K562 (cell line): ENCODE results near the gene TUBGCP5. TPM values are rescaled to one million over a fixed set of nuclear protein-coding genes. Genes with fewer than 3 reads are reported as not detected.

ENCODE experiments used
- ATAC-seq: fragments of 200-7000 bp; cut with Tn5 transposase; 3 replicates; pipeline ENCODE4 v1.9.1; 2020; ENCODE audit warnings: moderate library complexity
- BruUV-seq: library from RNA; stranded (reverse); fragments of 400-500 nt; replicated peaks from 2 replicates; lab custom pipeline; 2021; lab: Mats Ljungman, UMichigan
- CTCF ChIA-PET: fragments of 300-600 bp; formaldehyde crosslinking; extraction: SDS; loops from one replicate; lab custom pipeline; 2021; ENCODE audit warnings: low intra/inter-chr PET ratio; lab: Yijun Ruan, JAX
- POLR2A ChIA-PET: fragments of 300-600, 350-650 bp; sonication (Branson Sonifier 250); formaldehyde crosslinking; extraction: SDS; loops from one replicate; lab custom pipeline; 2021; ENCODE audit warnings: antibody characterized with exemption, inconsistent platforms; lab: Yijun Ruan, JAX
- DNase-seq, 4 experiments: peaks; one replicate each; pipeline versions ENCODE4 v3.0.0 to v3.0.0-alpha.2; 2011 to 2018; ENCODE audit warnings: low spot score in 3 of 4, mixed read lengths in 3 of 4; ENCODE audit errors: extremely low read depth in 1 of 4
- FAIRE-seq: peaks from 2 replicates; lab custom pipeline; 2011; peaks lifted over from hg19 to GRCh38; lab: Jason Lieb, UNC
- H2AFZ ChIP-seq: 2 replicates; pipeline ENCODE4 v1.6.0; 2011; ENCODE audit warnings: low read depth, low read length, control low read depth, inconsistent platforms
- H3K27ac ChIP-seq: fragments of 200-600 bp; 3 replicates; pipeline ENCODE4 v1.8.0; 2011; ENCODE audit warnings: low read depth, mild to moderate bottlenecking, control low read depth, inconsistent platforms, low read length, moderate library complexity, mixed read lengths; ENCODE audit errors: extremely low read depth
- H3K27me3 ChIP-seq, 2 experiments: fragments of 300-600 bp in 1 of 2; 2 replicates in 1 of 2; 3 replicates in 1 of 2; pipeline versions ENCODE4 v1.6.0 to v1.8.0; 2011; ENCODE audit warnings: inconsistent platforms in 2 of 2, low read length in 2 of 2, mild to moderate bottlenecking in 1 of 2, mixed read lengths in 1 of 2, moderate library complexity in 1 of 2; ENCODE audit not compliant: control insufficient read depth in 2 of 2, insufficient read depth in 2 of 2
- H3K36me3 ChIP-seq: fragments of 300-600 bp; 3 replicates; pipeline ENCODE4 v1.8.0; 2011; ENCODE audit warnings: mild to moderate bottlenecking, low read length, inconsistent platforms; ENCODE audit not compliant: control insufficient read depth, insufficient read depth
- H3K4me1 ChIP-seq, 2 experiments: fragments of 200-600 bp in 1 of 2; replicated peaks in 1 of 2; 2 replicates in 1 of 2; 3 replicates in 1 of 2; pipeline versions ENCODE4 v1.5.1 to v1.8.0; 2011; ENCODE audit warnings: inconsistent platforms in 2 of 2, low read length in 2 of 2, mild to moderate bottlenecking in 1 of 2, mixed read lengths in 1 of 2, moderate library complexity in 1 of 2; ENCODE audit not compliant: control insufficient read depth in 2 of 2, insufficient read depth in 2 of 2
- H3K4me2 ChIP-seq: 2 replicates; pipeline ENCODE4 v1.6.1; 2011; ENCODE audit warnings: low read length, control low read depth, inconsistent platforms, mixed read lengths; ENCODE audit not compliant: insufficient read depth
- H3K4me3 ChIP-seq: fragments of 200-600 bp; sonication (generic), shearing (Covaris generic); 2 replicates; pipeline ENCODE4 v1.5.1; 2016; ENCODE audit warnings: control low read depth, inconsistent platforms
- H3K79me2 ChIP-seq: fragments of 200-600 bp; 3 replicates; pipeline ENCODE4 v1.8.0; 2011; ENCODE audit warnings: low read length, inconsistent platforms; ENCODE audit not compliant: control insufficient read depth, insufficient read depth
- H3K9ac ChIP-seq, 2 experiments: 2 replicates each; pipeline versions ENCODE4 v1.6.0 to v1.6.1; 2011; ENCODE audit warnings: low read depth in 2 of 2, low read length in 2 of 2, control low read depth in 1 of 2, inconsistent platforms in 1 of 2, mild to moderate bottlenecking in 1 of 2, mixed read lengths in 1 of 2; ENCODE audit not compliant: insufficient read depth in 1 of 2
- H3K9me1 ChIP-seq: one replicate; pipeline ENCODE4 v1.6.0; 2011; ENCODE audit warnings: inconsistent platforms, mild to moderate bottlenecking, low read length, moderate library complexity; ENCODE audit not compliant: control insufficient read depth, insufficient read depth
- H3K9me3 ChIP-seq: replicated peaks from 2 replicates; pipeline ENCODE4 v1.5.1; 2011; ENCODE audit warnings: low read depth, low read length, inconsistent platforms; ENCODE audit not compliant: control insufficient read depth, insufficient read depth
- H4K20me1 ChIP-seq: replicated peaks from 2 replicates; pipeline ENCODE4 v1.6.1; 2011; ENCODE audit warnings: low read length, inconsistent platforms, mixed read lengths; ENCODE audit not compliant: control insufficient read depth, insufficient read depth
- FIP1L1 ChIP-seq: fragments of 200-400 bp; formaldehyde crosslinking; IDR thresholded peaks from 2 replicates; pipeline ENCODE4 v1.6.1; 2018; ENCODE audit warnings: mild to moderate bottlenecking, low read depth, low read length; ENCODE audit not compliant: poor library complexity, severe bottlenecking
- FOXP1 ChIP-seq: sonication (generic); formaldehyde crosslinking; IDR thresholded peaks from 2 replicates; pipeline ENCODE4 v1.8.0; 2022; ENCODE audit warnings: mild to moderate bottlenecking, missing genetic modification reagents
- JUND ChIP-seq, 2 experiments: IDR thresholded peaks; 2 replicates in 1 of 2; 3 replicates in 1 of 2; pipeline ENCODE4 v1.6.1; 2011; ENCODE audit warnings: borderline replicate concordance in 2 of 2, low read depth in 2 of 2, low read length in 2 of 2, improper control_type of control experiment in 1 of 2, missing biosample characterization in 1 of 2, missing genetic modification characterization in 1 of 2, missing genetic modification reagents in 1 of 2
- KAT2B ChIP-seq: IDR thresholded peaks from one replicate; pipeline ENCODE4 v1.6.1; 2012; ENCODE audit warnings: low read depth, mild to moderate bottlenecking, control low read depth, inconsistent platforms, low read length, moderate library complexity
- KAT8 ChIP-seq: fragments of 450-650 bp; IDR thresholded peaks from 2 replicates; pipeline ENCODE4 v1.6.1; 2016; ENCODE audit warnings: low read depth, mild to moderate bottlenecking
- MAFK ChIP-seq: IDR thresholded peaks from 2 replicates; pipeline ENCODE4 v1.6.1; 2011; ENCODE audit warnings: low read length, improper control_type of control experiment
- TCFL5 ChIP-seq: fragments of 250-450 bp; sonication (Bioruptor Pico); conservative IDR thresholded peaks from 2 replicates; pipeline ENCODE4 v1.6.1; 2021; ENCODE audit warnings: mild to moderate bottlenecking, moderate library complexity, matching md5 sums
- ZBTB17 ChIP-seq: fragments of 450-650 bp; formaldehyde crosslinking; IDR thresholded peaks from 2 replicates; pipeline ENCODE4 v1.4.0; 2020; ENCODE audit warnings: mild to moderate bottlenecking
- ZNF384 ChIP-seq: IDR thresholded peaks from 2 replicates; pipeline ENCODE4 v1.6.1; 2012; ENCODE audit warnings: low read depth, low read length, improper control_type of control experiment
- ZNF586 ChIP-seq: fragments of 450-650 bp; formaldehyde crosslinking; conservative IDR thresholded peaks from 2 replicates; pipeline ENCODE4 v1.4.0; 2020; ENCODE audit warnings: mild to moderate bottlenecking, moderate library complexity
- WGBS: fragments of 100-300 bp; shearing (Covaris generic); methylation state at CpG from one replicate; pipeline ENCODE4 v1.1.6; 2016; ENCODE audit warnings: low coverage, mixed read lengths; ENCODE audit not compliant: insufficient coverage; ENCODE audit errors: missing lambda C conversion rate; 5-methylcytosine and 5-hydroxymethylcytosine counted together
- in situ Hi-C: fragments of 300-500 bp; cut with MboI; formaldehyde crosslinking; loops from 4 replicates; pipeline ENCODE4 v1.15.0; 2018; ENCODE audit warnings: inconsistent platforms, mixed read lengths
- intact Hi-C: fragments of 100-400 bp; cut with micrococcal nuclease; formaldehyde crosslinking; loops from 2 replicates; pipeline ENCODE4 v1.14.2; 2022
- polyA plus RNA-seq, 8 experiments: library from polyadenylated mRNA; depleted of rRNA in 4 of 8; stranded (reverse) in 5 of 8; unstranded in 3 of 8; fragments of >200 nt; fragmentation: Nextera tagmentation in 2 of 8; fragmentation: Illumina TruSeq in 1 of 8; extraction: Ambion mirVana in 2 of 8; extraction: Trizol in 1 of 8; gene quantifications; 2 replicates each; pipeline versions ENCODE4 v1.2.1 to v1.2.3, GENCODE V29; 2011 to 2014; ENCODE audit warnings: inconsistent platforms in 1 of 8, missing spikeins in 1 of 8
- total RNA-seq, 7 experiments: library from RNA; depleted of rRNA in 6 of 7; stranded (reverse); fragments of >200 nt in 6 of 7; fragmentation: Illumina TruSeq in 2 of 7; extraction: Trizol in 2 of 7; gene quantifications; 2 replicates each; pipeline versions ENCODE4 v1.2.1 to v1.2.3, GENCODE V29; 2011 to 2021; ENCODE audit warnings: low replicate concordance in 1 of 7
- TF ChIP-seq, protein P1 (sequence below): fragments of 250-450 bp; sonication (Bioruptor Pico); IDR thresholded peaks from 2 replicates; pipeline ENCODE4 v1.5.1; 2021; ENCODE audit warnings: mild to moderate bottlenecking
- TF ChIP-seq, protein P2 (sequence below): sonication (generic); formaldehyde crosslinking; IDR thresholded peaks from 2 replicates; pipeline ENCODE4 v1.8.1; 2022; ENCODE audit warnings: missing genetic modification reagents
- TF ChIP-seq, protein P3 (sequence below): fragments of 450-650 bp; formaldehyde crosslinking; IDR thresholded peaks from 2 replicates; pipeline ENCODE4 v1.4.0; 2020; ENCODE audit warnings: mild to moderate bottlenecking, mixed read lengths

Gene TUBGCP5
- total and polyA plus RNA-seq, 9 of the 15 experiments (the other 6 are each of a cell fraction or from before 2014, with no cell fraction given), result 5.8 to 33.9 (median 23.2) TPM

DNA sequence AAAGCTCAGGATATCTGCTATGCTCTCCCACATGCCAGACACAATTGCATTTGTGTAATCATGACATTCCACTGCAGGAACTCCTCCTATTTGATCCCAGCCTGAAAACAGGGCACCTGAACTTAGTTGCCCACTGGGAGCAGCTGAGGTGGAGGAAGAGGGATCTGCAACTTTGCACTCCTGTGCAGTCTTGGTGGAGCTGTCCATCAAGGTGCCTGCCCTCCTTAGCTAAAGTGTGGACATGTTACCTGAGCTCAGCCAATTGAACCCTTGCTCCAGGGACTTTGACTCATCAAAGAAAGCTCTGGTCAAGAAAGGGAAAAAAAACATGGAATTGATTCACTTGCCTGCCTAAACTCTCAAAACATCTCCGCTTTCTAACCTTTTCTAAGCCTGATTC is 33.3 kb upstream of the TUBGCP5 start:
- no peak overlapping the region for H3K4me2 ChIP-seq
- DNase-seq, result no peak
- H3K9me3 ChIP-seq, result no peaks in the 10 kb centered on the region
- H3K27ac ChIP-seq, result no peak overlapping the region
- no peaks in the 10 kb centered on the region for H3K9me1 ChIP-seq
- no peak for ATAC-seq
- BruUV-seq, result no TSS peak
- 0% methylated on average over 1 of the region's 1 CpG for WGBS
- no peaks in the 10 kb centered on the region for H3K79me2 ChIP-seq
- no peak overlapping the region for H2AFZ ChIP-seq
- H4K20me1 ChIP-seq, result no peaks in the 10 kb centered on the region
- H3K9ac ChIP-seq, result no peak overlapping the region
- intact Hi-C loops (no loop called here), in situ Hi-C loops (no loop called here)
- peaks cover 17 to 23% of the 10 kb centered on the region in 2 experiments; a peak in 4 of 5 replicates for H3K27me3 ChIP-seq
- ChIA-PET CTCF (no interaction called here), POLR2A (no interaction called here)
- H3K36me3 ChIP-seq, result no peaks in the 10 kb centered on the region
- no peak overlapping the region for H3K4me3 ChIP-seq
- peaks cover 0 to 9% of the 10 kb centered on the region in 2 experiments; a peak in 2 of 5 replicates for H3K4me1 ChIP-seq
- no peak for FAIRE-seq
- TF ChIP-seq TCFL5 (CRISPR knock-in tag), result no peak
- TF ChIP-seq ZNF384, result no peak
- no peak for TF ChIP-seq FOXP1 (CRISPR knock-in tag)
- TF ChIP-seq, protein P1, sequence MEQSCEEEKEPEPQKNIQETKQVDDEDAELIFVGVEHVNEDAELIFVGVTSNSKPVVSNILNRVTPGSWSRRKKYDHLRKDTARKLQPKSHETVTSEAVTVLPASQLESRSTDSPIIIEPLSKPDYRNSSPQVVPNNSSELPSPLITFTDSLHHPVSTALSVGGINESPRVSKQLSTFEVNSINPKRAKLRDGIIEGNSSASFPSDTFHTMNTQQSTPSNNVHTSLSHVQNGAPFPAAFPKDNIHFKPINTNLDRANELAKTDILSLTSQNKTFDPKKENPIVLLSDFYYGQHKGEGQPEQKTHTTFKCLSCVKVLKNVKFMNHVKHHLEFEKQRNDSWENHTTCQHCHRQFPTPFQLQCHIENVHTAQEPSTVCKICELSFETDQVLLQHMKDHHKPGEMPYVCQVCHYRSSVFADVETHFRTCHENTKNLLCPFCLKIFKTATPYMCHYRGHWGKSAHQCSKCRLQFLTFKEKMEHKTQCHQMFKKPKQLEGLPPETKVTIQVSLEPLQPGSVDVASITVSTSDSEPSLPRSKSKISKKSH (CRISPR knock-in tag), result no peak
- no peak for TF ChIP-seq ZBTB17 (CRISPR knock-in tag)
- TF ChIP-seq, protein P2, sequence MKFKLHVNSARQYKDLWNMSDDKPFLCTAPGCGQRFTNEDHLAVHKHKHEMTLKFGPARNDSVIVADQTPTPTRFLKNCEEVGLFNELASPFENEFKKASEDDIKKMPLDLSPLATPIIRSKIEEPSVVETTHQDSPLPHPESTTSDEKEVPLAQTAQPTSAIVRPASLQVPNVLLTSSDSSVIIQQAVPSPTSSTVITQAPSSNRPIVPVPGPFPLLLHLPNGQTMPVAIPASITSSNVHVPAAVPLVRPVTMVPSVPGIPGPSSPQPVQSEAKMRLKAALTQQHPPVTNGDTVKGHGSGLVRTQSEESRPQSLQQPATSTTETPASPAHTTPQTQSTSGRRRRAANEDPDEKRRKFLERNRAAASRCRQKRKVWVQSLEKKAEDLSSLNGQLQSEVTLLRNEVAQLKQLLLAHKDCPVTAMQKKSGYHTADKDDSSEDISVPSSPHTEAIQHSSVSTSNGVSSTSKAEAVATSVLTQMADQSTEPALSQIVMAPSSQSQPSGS (CRISPR knock-in tag), result no peak
- TF ChIP-seq, protein P3, sequence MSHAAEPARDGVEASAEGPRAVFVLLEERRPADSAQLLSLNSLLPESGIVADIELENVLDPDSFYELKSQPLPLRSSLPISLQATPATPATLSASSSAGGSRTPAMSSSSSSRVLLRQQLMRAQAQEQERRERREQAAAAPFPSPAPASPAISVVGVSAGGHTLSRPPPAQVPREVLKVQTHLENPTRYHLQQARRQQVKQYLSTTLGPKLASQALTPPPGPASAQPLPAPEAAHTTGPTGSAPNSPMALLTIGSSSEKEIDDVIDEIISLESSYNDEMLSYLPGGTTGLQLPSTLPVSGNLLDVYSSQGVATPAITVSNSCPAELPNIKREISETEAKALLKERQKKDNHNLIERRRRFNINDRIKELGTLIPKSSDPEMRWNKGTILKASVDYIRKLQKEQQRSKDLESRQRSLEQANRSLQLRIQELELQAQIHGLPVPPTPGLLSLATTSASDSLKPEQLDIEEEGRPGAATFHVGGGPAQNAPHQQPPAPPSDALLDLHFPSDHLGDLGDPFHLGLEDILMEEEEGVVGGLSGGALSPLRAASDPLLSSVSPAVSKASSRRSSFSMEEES (CRISPR knock-in tag), result no peak
- TF ChIP-seq MAFK, result no peak
- TF ChIP-seq JUND (IDR thresholded peaks at IDR 0.05; ENCODE audit: borderline replicate concordance, low read depth, low read length), result no peak
- TF ChIP-seq JUND (tag; IDR thresholded peaks at IDR 0.05; ENCODE audit: borderline replicate concordance, low read depth, low read length), result no peak
- no peak for TF ChIP-seq KAT8
- TF ChIP-seq KAT2B, result no peak
- no peak for TF ChIP-seq FIP1L1
- TF ChIP-seq ZNF586 (CRISPR knock-in tag), result no peak
